ENCODE results near the gene CEACAM16.

The CEACAM16 gene

GRCh38 chr19:44732235-44733014, 33.5 kb downstream of the CEACAM16 start:
- H3K36me3 ChIP-seq (ENCODE audit: control insufficient read depth, low read length), result no peaks in the 10 kb centered on the region
- H3K27me3 ChIP-seq (ENCODE audit: control insufficient read depth, low read length), result peaks cover 3% of the 10 kb centered on the region; the same call in 1 of the 2 replicates
- no peaks in the 10 kb centered on the region for H3K9me2 ChIP-seq (replicated peaks; ENCODE audit: control insufficient read depth, low read length)
- no peaks in the 10 kb centered on the region for H3F3A ChIP-seq (ENCODE audit: control insufficient read depth, insufficient read depth)
- H3K79me2 ChIP-seq (ENCODE audit: control insufficient read depth, low read length), result no peaks in the 10 kb centered on the region
- H3K4me3 ChIP-seq (ENCODE audit: low read length), result no peak overlapping the region
- H3K4me2 ChIP-seq (ENCODE audit: low read length), result no peak overlapping the region
- peaks cover 12% of the 10 kb centered on the region for H3K4me1 ChIP-seq (ENCODE audit: control insufficient read depth, low read length)
- H3K27ac ChIP-seq (ENCODE audit: low read depth, low read length), result no peak overlapping the region
- H4K20me1 ChIP-seq (ENCODE audit: control insufficient read depth, insufficient read depth, low read depth, low read length), result no peaks in the 10 kb centered on the region
- no peaks in the 10 kb centered on the region for H3K9me3 ChIP-seq (ENCODE audit: control insufficient read depth, insufficient read depth, low read length)
- TF ChIP-seq EZH2phosphoT487 (IDR thresholded peaks at IDR 0.05; ENCODE audit: borderline replicate concordance, low read length), result no peak
- no peak for TF ChIP-seq CTCF (IDR thresholded peaks at IDR 0.05; ENCODE audit: low read depth, low read length, poor library complexity, severe bottlenecking)

GRCh38 chr19:44734357-44734756, 35.4 kb downstream of the CEACAM16 start:
- Histone ChIP-seq H3K9me2 (replicated peaks; ENCODE audit: control insufficient read depth, low read length) (no peaks in the 10 kb centered on the region), H3K27ac (ENCODE audit: low read depth, low read length) (no peak overlapping the region), H3K4me1 (ENCODE audit: control insufficient read depth, low read length) (peaks cover 3% of the 10 kb centered on the region; the same call in 1 of the 2 replicates), H3F3A (ENCODE audit: control insufficient read depth, insufficient read depth) (no peaks in the 10 kb centered on the region), H3K4me3 (ENCODE audit: low read length) (no peak overlapping the region), H3K36me3 (ENCODE audit: control insufficient read depth, low read length) (no peaks in the 10 kb centered on the region), H3K4me2 (ENCODE audit: low read length) (no peak overlapping the region), H4K20me1 (ENCODE audit: control insufficient read depth, insufficient read depth, low read depth, low read length) (no peaks in the 10 kb centered on the region), H3K27me3 (ENCODE audit: control insufficient read depth, low read length) (peaks cover 23% of the 10 kb centered on the region), H3K9me3 (ENCODE audit: control insufficient read depth, insufficient read depth, low read length) (no peaks in the 10 kb centered on the region), H3K79me2 (ENCODE audit: control insufficient read depth, low read length) (no peaks in the 10 kb centered on the region)
- TF ChIP-seq CTCF (IDR thresholded peaks at IDR 0.05; ENCODE audit: low read depth, low read length, poor library complexity, severe bottlenecking) (no peak), EZH2phosphoT487 (IDR thresholded peaks at IDR 0.05; ENCODE audit: borderline replicate concordance, low read length) (no peak)

GRCh38 chr19:44735011-44735410, 36.1 kb downstream of the CEACAM16 start:
- TF ChIP-seq CTCF (IDR thresholded peaks at IDR 0.05; ENCODE audit: low read depth, low read length, poor library complexity, severe bottlenecking) (no peak), EZH2phosphoT487 (IDR thresholded peaks at IDR 0.05; ENCODE audit: borderline replicate concordance, low read length) (no peak)
- no peak overlapping the region for H3K4me2 ChIP-seq (ENCODE audit: low read length)
- H3K9me2 ChIP-seq (replicated peaks; ENCODE audit: control insufficient read depth, low read length), result no peaks in the 10 kb centered on the region
- H4K20me1 ChIP-seq (ENCODE audit: control insufficient read depth, insufficient read depth, low read depth, low read length), result no peaks in the 10 kb centered on the region
- no peaks in the 10 kb centered on the region for H3K4me1 ChIP-seq (ENCODE audit: control insufficient read depth, low read length)
- no peaks in the 10 kb centered on the region for H3K36me3 ChIP-seq (ENCODE audit: control insufficient read depth, low read length)
- H3K27ac ChIP-seq (ENCODE audit: low read depth, low read length), result no peak overlapping the region
- H3K9me3 ChIP-seq (ENCODE audit: control insufficient read depth, insufficient read depth, low read length), result no peaks in the 10 kb centered on the region
- H3K79me2 ChIP-seq (ENCODE audit: control insufficient read depth, low read length), result no peaks in the 10 kb centered on the region
- no peaks in the 10 kb centered on the region for H3F3A ChIP-seq (ENCODE audit: control insufficient read depth, insufficient read depth)
- no peak overlapping the region for H3K4me3 ChIP-seq (ENCODE audit: low read length)
- peaks cover 23% of the 10 kb centered on the region for H3K27me3 ChIP-seq (ENCODE audit: control insufficient read depth, low read length)
